Superior temporal gyrus (tissue), 1 donor: ENCODE data around the gene PTPRF.
"Not testable (repeated sequence)": the region's sequence is repeated elsewhere in the genome, so short reads cannot be mapped to it uniquely, and the experiment has no call there.

Source experiments
- DNase-seq: peaks from one replicate; pipeline ENCODE4 v3.0.0-alpha.2; 2016; ENCODE audit errors: extremely low spot score

PTPRF gene

DNA sequence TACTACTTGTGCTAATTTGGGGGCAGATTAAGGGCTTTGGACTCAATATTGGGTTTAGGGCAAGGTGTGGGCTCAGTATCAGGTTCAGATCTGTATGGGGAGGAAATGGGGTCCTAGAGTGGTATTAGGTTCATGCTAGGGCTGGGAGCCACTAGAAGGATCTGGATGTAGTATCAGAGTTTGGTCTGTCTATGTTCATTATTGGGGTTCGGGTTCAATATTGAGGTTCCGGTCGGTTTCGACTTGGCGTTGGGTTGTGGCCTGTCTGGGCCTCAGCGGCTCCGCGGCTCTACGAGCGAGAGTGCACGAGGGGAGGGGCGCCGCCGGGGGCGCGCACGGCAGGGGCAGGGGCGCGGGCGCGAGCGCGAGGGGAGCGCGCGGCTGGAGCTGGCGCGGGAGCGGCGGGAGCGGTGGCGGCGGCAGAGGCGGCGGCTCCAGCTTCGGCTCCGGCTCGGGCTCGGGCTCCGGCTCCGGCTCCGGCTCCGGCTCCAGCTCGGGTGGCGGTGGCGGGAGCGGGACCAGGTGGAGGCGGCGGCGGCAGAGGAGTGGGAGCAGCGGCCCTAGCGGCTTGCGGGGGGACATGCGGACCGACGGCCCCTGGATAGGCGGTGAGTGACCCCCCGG, at the start of gene PTPRF:
Gene PTPRF, plus strand, starts transcription at position 401 of the 624 bp plus-strand sequence. CDS start 14,193 bp downstream, outside the sequence.
- DNase-seq, result peak; percentile 78

- no peak for DNase-seq
Observed at GRCh38 chr1:43481491-43481890, 49.2 kb upstream of the PTPRF start.

DNA sequence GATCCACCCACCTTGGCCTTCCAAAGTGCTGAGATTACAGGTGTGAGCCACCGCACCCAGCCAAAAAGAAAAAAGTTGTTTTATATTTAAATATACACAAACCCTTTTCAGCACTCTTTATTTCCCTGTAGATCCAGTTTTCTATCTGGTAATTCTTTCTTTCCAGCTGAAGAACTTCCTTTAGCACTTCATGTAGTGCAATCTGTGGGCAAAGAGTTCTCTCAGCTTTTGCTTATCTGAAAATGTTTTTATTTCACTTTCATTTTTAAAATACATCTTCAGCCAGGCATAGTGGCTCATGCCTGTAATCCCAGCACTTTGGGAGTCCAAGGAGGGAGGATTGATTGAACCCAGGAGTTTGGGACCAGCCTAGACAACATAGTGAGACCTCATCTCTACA, 48.5 kb upstream of the PTPRF start:
- DNase-seq, result no peak

DNA sequence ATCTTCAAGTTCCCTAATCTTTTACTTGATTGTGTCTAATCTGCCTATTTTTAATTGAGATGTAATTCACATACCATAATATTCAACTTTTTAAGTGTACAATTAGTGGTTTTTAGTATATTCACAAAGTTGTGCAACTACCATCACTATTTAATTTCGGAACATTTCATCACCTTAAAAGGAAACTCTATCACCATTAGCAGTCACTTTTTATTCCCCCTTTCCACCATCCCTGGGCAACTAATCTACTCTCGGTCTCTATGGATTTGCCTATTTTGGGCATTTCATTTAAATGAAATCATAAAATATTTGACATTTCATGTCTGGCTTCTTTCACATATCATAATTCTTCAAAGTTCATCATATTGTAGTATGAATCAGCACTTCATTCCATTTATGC, 46.3 kb upstream of the PTPRF start:
- no peak for DNase-seq

DNA sequence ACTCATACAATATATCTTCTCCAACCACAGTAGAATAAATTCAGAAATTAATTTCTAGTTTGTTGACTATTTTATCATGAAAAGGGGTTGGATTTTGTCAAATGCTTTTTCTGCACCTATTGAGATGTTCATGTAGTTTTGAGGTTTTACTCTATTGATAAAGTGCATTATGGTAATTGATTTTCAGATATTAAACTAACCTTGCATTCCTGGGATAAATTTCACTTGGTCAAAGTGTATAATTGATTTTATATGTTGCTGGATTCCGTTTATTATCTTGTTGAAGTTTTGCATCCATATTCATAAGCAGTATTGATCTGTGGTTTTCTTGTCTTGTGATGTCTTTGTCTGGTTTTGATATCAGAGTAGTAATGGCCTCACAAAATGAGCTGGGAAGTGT, 42.5 kb upstream of the PTPRF start:
- no peak for DNase-seq

GRCh38 chr1:43491061-43491460, 39.6 kb upstream of the PTPRF start:
- DNase-seq, result no peak

GRCh38 chr1:43492826-43493225, 37.9 kb upstream of the PTPRF start:
- DNase-seq, result no peak

DNA sequence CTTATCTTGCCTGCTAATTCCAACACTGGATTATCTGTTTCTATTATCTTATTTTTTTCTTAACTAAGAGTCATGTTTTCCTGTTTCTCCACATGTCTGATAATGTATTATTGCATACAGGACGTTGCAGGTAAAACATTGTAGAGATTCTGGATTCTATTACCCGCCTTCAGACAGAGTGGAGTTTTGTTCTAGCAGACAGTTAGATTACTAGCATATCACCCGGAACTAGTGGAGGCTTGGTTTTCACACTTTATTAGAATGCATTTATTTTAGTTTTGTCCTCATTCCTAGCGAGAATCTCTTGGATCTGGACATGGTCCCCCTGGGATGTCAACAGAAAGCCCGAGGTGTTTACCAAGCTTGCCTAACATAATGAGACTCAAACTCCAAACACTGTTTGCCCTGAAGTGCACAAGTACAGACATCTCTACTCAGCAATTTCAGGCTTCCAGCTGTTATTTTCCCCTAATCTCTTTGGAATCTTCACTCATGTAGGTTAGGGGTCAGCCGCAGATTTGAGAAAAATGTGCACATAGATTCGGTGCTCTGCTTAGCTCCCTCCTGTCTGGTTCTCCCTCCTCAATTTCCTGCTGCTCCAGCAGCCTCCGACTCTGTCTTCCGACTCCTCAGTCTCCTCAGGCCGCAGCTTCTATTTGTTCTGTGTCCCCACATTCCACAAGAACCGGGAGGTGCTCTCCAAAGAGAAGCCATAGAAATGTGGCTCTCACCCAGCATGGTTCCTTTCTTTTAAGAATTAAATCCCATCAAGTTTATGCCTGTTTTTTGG, 36.8 kb upstream of the PTPRF start:
- DNase-seq, result no peak

DNA sequence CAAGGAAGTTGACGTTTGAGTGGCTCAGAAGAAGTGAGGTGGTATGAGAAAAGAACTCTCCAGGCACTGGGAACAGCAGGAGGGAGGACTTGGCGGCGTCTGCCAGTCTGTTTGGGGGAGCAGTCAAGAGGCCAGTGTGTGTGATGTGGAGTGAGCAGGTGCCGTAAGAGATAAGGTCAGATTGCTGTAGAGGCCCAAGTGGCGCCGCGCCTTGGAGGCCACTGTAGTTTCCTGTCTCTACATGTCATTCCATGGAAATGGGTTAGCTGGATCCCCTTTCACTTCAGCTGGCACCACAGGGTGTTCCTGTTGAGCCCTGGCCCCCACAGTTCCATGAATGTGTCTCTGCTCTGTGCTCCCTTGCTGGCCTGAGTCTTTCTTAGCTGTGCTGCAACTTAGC, 35.5 kb upstream of the PTPRF start:
- no peak for DNase-seq

DNA sequence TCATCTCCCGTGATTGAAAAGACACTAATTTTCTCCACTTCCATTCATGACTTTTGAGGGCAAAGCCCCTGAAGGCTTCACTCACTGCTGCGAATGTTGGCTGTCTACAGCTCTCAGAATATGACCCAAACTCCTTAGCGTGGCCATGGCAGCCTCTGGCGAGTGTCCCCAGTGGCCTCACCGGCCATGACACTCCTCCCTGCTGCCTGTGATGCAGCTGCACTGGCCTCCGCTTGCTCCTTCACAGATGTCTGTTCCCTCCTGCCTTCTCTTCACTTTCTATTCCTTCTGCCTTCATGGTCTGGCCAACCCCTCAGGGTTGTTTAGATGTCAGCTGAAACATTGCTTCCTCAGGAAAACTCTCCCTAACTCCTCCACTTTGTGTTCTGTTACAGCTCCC, 30.8 kb upstream of the PTPRF start:
- no peak for DNase-seq

GRCh38 chr1:43501806-43502205, 28.9 kb upstream of the PTPRF start:
- DNase-seq, result not testable (repeated sequence)

DNA sequence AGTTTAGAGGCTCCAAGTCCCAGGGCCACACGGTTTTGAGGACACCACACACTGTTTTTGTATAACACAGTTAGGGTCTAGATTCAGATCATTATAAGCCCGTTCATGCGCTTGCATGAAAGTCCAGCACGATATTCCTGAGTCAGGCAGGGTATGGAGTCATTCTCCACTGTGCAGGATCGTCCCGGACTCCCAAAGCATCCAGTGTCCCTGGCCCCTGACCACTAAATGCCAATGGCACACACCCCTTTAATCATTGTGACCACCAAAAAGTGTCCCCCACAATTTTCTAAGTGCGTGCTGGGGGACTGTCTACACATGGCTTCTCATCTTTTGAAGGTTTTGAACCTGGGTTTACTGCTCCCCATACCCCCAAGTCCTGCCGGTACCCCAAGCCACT, 27.1 kb upstream of the PTPRF start:
- DNase-seq, result no peak

- no peak for DNase-seq
Observed at GRCh38 chr1:43505077-43505780, 25.5 kb upstream of the PTPRF start.

GRCh38 chr1:43506233-43506632, 24.4 kb upstream of the PTPRF start:
- DNase-seq, result no peak

GRCh38 chr1:43507296-43508295, 23.1 kb upstream of the PTPRF start:
- DNase-seq, result no peak

- DNase-seq, result no peak
Observed at GRCh38 chr1:43509007-43509739, 21.5 kb upstream of the PTPRF start.

DNA sequence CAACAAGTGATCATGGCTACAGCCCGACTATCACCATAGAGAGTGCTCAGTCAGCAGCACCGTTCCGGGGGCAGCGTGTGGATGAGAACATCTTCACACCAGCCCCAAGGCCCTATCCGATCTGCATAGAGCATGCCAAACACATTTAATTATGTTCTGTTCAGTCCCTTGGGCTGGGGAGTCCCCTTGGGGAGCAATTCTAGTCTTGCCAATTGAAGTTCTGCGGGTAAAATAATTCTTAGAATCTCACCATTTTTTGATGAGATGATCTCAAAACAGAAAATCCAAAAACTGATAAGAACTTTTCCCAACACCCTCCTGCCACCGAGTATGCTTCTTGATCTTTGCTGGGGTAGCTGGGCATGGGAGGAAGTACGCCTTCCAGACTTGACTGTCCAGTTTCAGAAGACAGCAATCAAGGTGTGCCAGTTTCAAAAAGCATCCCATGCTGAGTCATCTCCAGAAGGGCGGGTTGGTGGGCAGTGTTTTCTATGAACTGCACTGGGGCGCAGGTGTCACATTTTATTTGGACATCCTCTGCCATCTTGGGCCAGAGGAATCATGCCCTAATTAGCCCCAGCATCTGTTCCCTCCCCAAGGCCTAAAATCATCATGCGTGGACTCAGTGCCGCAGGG, 20.8 kb upstream of the PTPRF start:
- DNase-seq, result no peak

GRCh38 chr1:43510621-43511020, 20.1 kb upstream of the PTPRF start:
- no peak for DNase-seq

DNA sequence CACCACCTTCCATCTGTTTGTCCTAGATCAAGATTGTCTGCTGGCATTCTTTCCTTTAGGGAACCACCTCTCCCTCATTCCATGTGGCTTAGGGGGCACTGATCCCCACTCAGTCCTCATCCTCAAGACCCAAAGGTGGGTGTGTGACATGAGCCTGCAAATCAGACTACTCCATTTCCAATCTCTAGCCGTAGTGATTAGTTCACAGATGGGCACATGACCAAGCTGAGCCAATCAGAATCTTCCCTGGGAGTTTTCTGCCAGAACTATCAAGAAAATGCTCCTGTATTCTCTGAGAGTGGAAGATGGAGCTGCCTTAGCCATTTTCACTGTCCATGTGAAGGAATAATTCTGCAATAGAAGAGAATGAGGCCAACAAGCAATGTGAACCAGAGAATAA, 19.3 kb upstream of the PTPRF start:
- DNase-seq, result no peak

DNA sequence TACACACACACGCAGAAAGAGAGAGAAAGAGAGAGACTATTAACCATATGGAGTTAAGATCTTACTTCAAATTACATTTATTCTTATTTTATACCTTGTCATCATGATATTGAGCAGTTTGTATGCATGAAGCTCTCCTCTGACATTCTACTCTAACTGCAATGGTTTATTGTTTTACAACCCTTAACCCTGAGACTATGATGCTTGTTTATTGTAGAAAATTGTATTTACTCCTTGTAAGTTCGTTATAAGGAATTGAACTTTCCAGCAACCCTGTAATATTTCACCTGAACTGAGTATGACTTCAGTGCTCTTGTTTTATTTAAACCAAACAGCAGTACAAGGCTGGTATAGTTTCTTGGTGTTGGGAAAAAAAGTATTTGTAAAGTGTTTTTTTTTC, 18.6 kb upstream of the PTPRF start:
- DNase-seq, result no peak
